GM19452 (cell line): Measurements from ENCODE around the gene DDX39A.

Experiments
- ATAC-seq: cut with Tn5 transposase; IDR thresholded peaks from one replicate; pipeline ENCODE4 v1.9.1; 2021; ENCODE audit not compliant: unreplicated experiment

DDX39A gene

GRCh38 chr19:14434543-14435319 lies 15.6 kb upstream of the DDX39A start:
- ATAC-seq = no peak

GRCh38 chr19:14433554-14434501 lies 14.7 kb upstream of the DDX39A start:
- ATAC-seq = no peak

GRCh38 chr19:14432791-14433553 lies 13.8 kb upstream of the DDX39A start, which contains the start of gene PKN1:
Gene PKN1, plus strand, starts transcription at chr19:14433306. Its CDS starts 216 bp downstream, at chr19:14433522.
- ATAC-seq = no peak

- no peak for ATAC-seq
Observed at GRCh38 chr19:14430712-14431111, 11.6 kb upstream of the DDX39A start.

GRCh38 chr19:14428882-14429416 lies 9.8 kb upstream of the DDX39A start:
- ATAC-seq = no peak

GRCh38 chr19:14427461-14427860 lies 8.3 kb upstream of the DDX39A start:
- no peak for ATAC-seq

GRCh38 chr19:14425696-14426138 lies 6.6 kb upstream of the DDX39A start:
- ATAC-seq = no peak

GRCh38 chr19:14418856-14419105 lies 360 bp downstream of the DDX39A start:
- peak; percentile 20 for ATAC-seq

- no peak for ATAC-seq
Observed at GRCh38 chr19:14416817-14417231, 2.3 kb downstream of the DDX39A start.

- ATAC-seq = no peak
Observed at GRCh38 chr19:14414926-14415690, 4.0 kb downstream of the DDX39A start.

GRCh38 chr19:14413693-14414181 lies 5.4 kb downstream of the DDX39A start:
- no peak for ATAC-seq

- ATAC-seq = no peak
Observed at GRCh38 chr19:14412996-14413692, 6.0 kb downstream of the DDX39A start.

GRCh38 chr19:14412324-14412995 lies 6.7 kb downstream of the DDX39A start:
- no peak for ATAC-seq

- no peak for ATAC-seq
Observed at GRCh38 chr19:14411938-14412245, 7.2 kb downstream of the DDX39A start.

GRCh38 chr19:14411161-14411937 lies 7.8 kb downstream of the DDX39A start:
- ATAC-seq = no peak

GRCh38 chr19:14410091-14411051 lies 8.8 kb downstream of the DDX39A start:
- ATAC-seq = no peak
